H9 (cell line): Measurements from ENCODE around the gene ATP2B2. TPM values are rescaled to one million over a fixed set of nuclear protein-coding genes. Genes with fewer than 3 reads are reported as not detected.

ENCODE experiments used
- DNase-seq: peaks from one replicate; pipeline ENCODE4 v3.0.0-alpha.2; 2017
- H2AFZ ChIP-seq: one replicate; pipeline ENCODE4 v1.6.1; 2013; ENCODE audit warnings: mild to moderate bottlenecking, low read length, control low read depth, moderate library complexity
- H2AK5ac ChIP-seq: 2 replicates; pipeline ENCODE4 v1.6.1; 2013; ENCODE audit warnings: low read length, control low read depth, mixed read lengths; ENCODE audit not compliant: insufficient read length
- H2BK120ac ChIP-seq: one replicate; pipeline ENCODE4 v1.6.1; 2013; ENCODE audit warnings: low read depth, mild to moderate bottlenecking, low read length, control low read depth, inconsistent platforms; ENCODE audit not compliant: poor library complexity, severe bottlenecking
- H2BK12ac ChIP-seq: 2 replicates; pipeline ENCODE4 v1.6.1; 2013; ENCODE audit warnings: low read length, control low read depth, mixed read lengths, low read depth; ENCODE audit not compliant: insufficient read length
- H2BK15ac ChIP-seq: 2 replicates; pipeline ENCODE4 v1.6.1; 2013; ENCODE audit warnings: low read depth, low read length, control low read depth
- H2BK20ac ChIP-seq: one replicate; pipeline ENCODE4 v1.6.1; 2013; ENCODE audit warnings: low read depth, mild to moderate bottlenecking, low read length, control low read depth, inconsistent platforms; ENCODE audit not compliant: poor library complexity, severe bottlenecking
- H2BK5ac ChIP-seq: 2 replicates; pipeline ENCODE4 v1.6.1; 2013; ENCODE audit warnings: low read length, control low read depth, mixed read lengths; ENCODE audit not compliant: insufficient read length
- H3K14ac ChIP-seq: 2 replicates; pipeline ENCODE4 v1.6.1; 2013; ENCODE audit warnings: low read length, control low read depth; ENCODE audit not compliant: insufficient read depth
- H3K18ac ChIP-seq: 2 replicates; pipeline ENCODE4 v1.6.1; 2013; ENCODE audit warnings: low read depth, mild to moderate bottlenecking, mixed read lengths, low read length, control low read depth; ENCODE audit not compliant: insufficient read length
- H3K23ac ChIP-seq: 2 replicates; pipeline ENCODE4 v1.6.1; 2013; ENCODE audit warnings: low read length, control low read depth, mixed read lengths, low read depth; ENCODE audit not compliant: insufficient read length
- H3K23me2 ChIP-seq: 2 replicates; pipeline ENCODE4 v1.6.1; 2013; ENCODE audit warnings: low read depth, mild to moderate bottlenecking, mixed read lengths, low read length, control low read depth; ENCODE audit not compliant: insufficient read length, poor library complexity, severe bottlenecking
- H3K27ac ChIP-seq: 2 replicates; pipeline ENCODE4 v1.5.1; 2013; ENCODE audit warnings: low read length, control low read depth, mixed read lengths, low read depth; ENCODE audit not compliant: insufficient read length
- H3K27me3 ChIP-seq: 2 replicates; pipeline ENCODE4 v1.6.1; 2013; ENCODE audit warnings: low read length, control low read depth, inconsistent platforms; ENCODE audit not compliant: insufficient read depth
- H3K4ac ChIP-seq: 2 replicates; pipeline ENCODE4 v1.6.1; 2013; ENCODE audit warnings: low read depth, mild to moderate bottlenecking, control low read depth, inconsistent platforms, low read length, moderate library complexity
- H3K4me1 ChIP-seq: 2 replicates; pipeline ENCODE4 v1.6.1; 2013; ENCODE audit warnings: low read length, control low read depth, inconsistent platforms; ENCODE audit not compliant: insufficient read depth
- H3K4me2 ChIP-seq: 2 replicates; pipeline ENCODE4 v1.6.1; 2013; ENCODE audit warnings: low read length, control low read depth, mixed read lengths; ENCODE audit not compliant: insufficient read length, insufficient read depth
- H3K56ac ChIP-seq: 2 replicates; pipeline ENCODE4 v1.6.1; 2013; ENCODE audit warnings: low read depth, mild to moderate bottlenecking, mixed read lengths, low read length, control low read depth; ENCODE audit not compliant: insufficient read length
- H3K79me1 ChIP-seq: 2 replicates; pipeline ENCODE4 v1.6.1; 2013; ENCODE audit warnings: low read depth, mild to moderate bottlenecking, moderate library complexity, low read length, control low read depth, inconsistent platforms; ENCODE audit not compliant: insufficient read depth, poor library complexity, severe bottlenecking
- H3K79me2 ChIP-seq: 2 replicates; pipeline ENCODE4 v1.6.1; 2013; ENCODE audit warnings: low read length, control low read depth, inconsistent platforms; ENCODE audit not compliant: insufficient read depth
- H3K9ac ChIP-seq: 2 replicates; pipeline ENCODE4 v1.6.1; 2013; ENCODE audit warnings: low read length, control low read depth, mixed read lengths; ENCODE audit not compliant: insufficient read length; ENCODE audit errors: extremely low read depth
- H3K9me3 ChIP-seq: one replicate; pipeline ENCODE4 v1.6.1; 2013; ENCODE audit warnings: low read depth, low read length, inconsistent platforms; ENCODE audit not compliant: control insufficient read depth
- H3T11ph ChIP-seq: one replicate; pipeline ENCODE4 v1.6.1; 2013; ENCODE audit warnings: mild to moderate bottlenecking, low read length, control low read depth, inconsistent platforms
- H4K20me1 ChIP-seq: one replicate; pipeline ENCODE4 v1.6.1; 2013; ENCODE audit not compliant: control insufficient read depth, insufficient read length, insufficient read depth
- H4K5ac ChIP-seq: 2 replicates; pipeline ENCODE4 v1.6.1; 2013; ENCODE audit warnings: low read depth, mild to moderate bottlenecking, mixed read lengths, low read length, control low read depth; ENCODE audit not compliant: insufficient read length
- H4K8ac ChIP-seq: replicated peaks from 2 replicates; pipeline ENCODE4 v1.6.1; 2013; ENCODE audit warnings: low read length, control low read depth, mixed read lengths, low read depth; ENCODE audit not compliant: insufficient read length
- H4K91ac ChIP-seq: 2 replicates; pipeline ENCODE4 v1.6.1; 2013; ENCODE audit warnings: low read depth, mild to moderate bottlenecking, moderate library complexity, mixed read lengths, low read length, control low read depth; ENCODE audit not compliant: insufficient read length
- H3K27ac Mint-ChIP-seq, 3 experiments: 2 replicates in 2 of 3; 3 replicates in 1 of 3; pipeline ENCODE4 v1.8.0; 2020 to 2021; ENCODE audit warnings: mixed read lengths in 3 of 3, mild to moderate bottlenecking in 1 of 3, moderate library complexity in 1 of 3
- H3K27me3 Mint-ChIP-seq: 2 replicates; pipeline ENCODE4 v1.8.0; 2021; ENCODE audit warnings: low read depth, mild to moderate bottlenecking, moderate library complexity, mixed read lengths
- H3K36me3 Mint-ChIP-seq, 3 experiments: 2 replicates in 2 of 3; 3 replicates in 1 of 3; pipeline ENCODE4 v1.8.0; 2020 to 2021; ENCODE audit warnings: low read depth in 3 of 3, mixed read lengths in 3 of 3; ENCODE audit not compliant: insufficient read depth in 1 of 3
- H3K4me1 Mint-ChIP-seq, 2 experiments: 2 replicates each; pipeline ENCODE4 v1.8.0; 2020; ENCODE audit warnings: mixed read lengths in 2 of 2
- H3K4me3 Mint-ChIP-seq, 2 experiments: 2 replicates in 1 of 2; 3 replicates in 1 of 2; pipeline ENCODE4 v1.8.0; 2020 to 2021; ENCODE audit warnings: mild to moderate bottlenecking in 2 of 2, mixed read lengths in 2 of 2, moderate library complexity in 1 of 2
- H3K9me3 Mint-ChIP-seq, 2 experiments: 2 replicates in 1 of 2; 3 replicates in 1 of 2; pipeline ENCODE4 v1.8.0; 2020; ENCODE audit warnings: mild to moderate bottlenecking in 2 of 2, mixed read lengths in 2 of 2, moderate library complexity in 1 of 2
- CTCF ChIP-seq: fragments of 200-600 bp; sonication (generic); conservative IDR thresholded peaks from 3 replicates; pipeline ENCODE4 v1.8.0; 2021; ENCODE audit warnings: antibody characterized with exemption, mild to moderate bottlenecking
- WGBS: extraction: QIAGEN DNeasy Blood & Tissue Kit; methylation state at CpG from one replicate; pipeline ENCODE4 v1.1.7; 2013; ENCODE audit warnings: missing lambda C conversion rate, low lambda C conversion rate, mixed read lengths; ENCODE audit not compliant: insufficient read length; ENCODE audit errors: extremely low coverage; 5-methylcytosine and 5-hydroxymethylcytosine counted together
- total RNA-seq: library from RNA; stranded (reverse); gene quantifications from 2 replicates; pipeline ENCODE4 v1.2.1, GENCODE V29; 2021

Gene ATP2B2
- total RNA-seq, 1 experiment from 2014 or later, result 0.33 TPM

GRCh38 chr3:10551139-10551538, 45.8 kb upstream of the ATP2B2 start:
- no peak overlapping the region for H2BK120ac ChIP-seq
- H3K4me1 ChIP-seq, result 0 out of 2 replicates have a peak, but pooled peaks cover 3% of the 10 kb centered on the region
- H4K5ac ChIP-seq, result no peak overlapping the region
- H3K4me2 ChIP-seq, result no peak overlapping the region
- H2BK5ac ChIP-seq, result no peak overlapping the region
- no peak overlapping the region for H3K27ac Mint-ChIP-seq
- no peak overlapping the region for H3K9ac ChIP-seq
- TF ChIP-seq CTCF, result no peak
- H2BK15ac ChIP-seq, result no peak overlapping the region
- peaks cover 8% of the 10 kb centered on the region for H3K27me3 Mint-ChIP-seq
- no CpG with 5 or more reads among the region's 9 CpGs for WGBS
- peak; percentile 14 for DNase-seq
- no peak overlapping the region for H3K4ac ChIP-seq
- H3K4me3 Mint-ChIP-seq, result no peak overlapping the region; a peak in 1 of 5 replicates
- H2AK5ac ChIP-seq, result no peak overlapping the region
- no peak overlapping the region for H3K18ac ChIP-seq
- H3K23me2 ChIP-seq, result no peaks in the 10 kb centered on the region
- no peaks in the 10 kb centered on the region for H3K27me3 ChIP-seq
- H3K9me3 ChIP-seq, result no peaks in the 10 kb centered on the region
- no peak overlapping the region for H3K27ac ChIP-seq
- H2AFZ ChIP-seq, result no peak overlapping the region
- H2BK20ac ChIP-seq, result no peak overlapping the region
- no peaks in the 10 kb centered on the region for H3K9me3 Mint-ChIP-seq
- no peaks in the 10 kb centered on the region for H3K79me1 ChIP-seq
- no peak overlapping the region for H2BK12ac ChIP-seq
- H3K23ac ChIP-seq, result no peak overlapping the region
- no peaks in the 10 kb centered on the region for H4K20me1 ChIP-seq
- peaks cover 30 to 47% of the 10 kb centered on the region in 2 experiments for H3K4me1 Mint-ChIP-seq
- no peak overlapping the region for H3K56ac ChIP-seq
- H4K91ac ChIP-seq, result no peak overlapping the region
- no peak overlapping the region for H4K8ac ChIP-seq
- H3K14ac ChIP-seq, result peak overlapping the region; percentile 46; the same call in 1 of the 2 replicates
- H3K79me2 ChIP-seq, result no peaks in the 10 kb centered on the region
- H3T11ph ChIP-seq, result no peak overlapping the region
- no peaks in the 10 kb centered on the region for H3K36me3 Mint-ChIP-seq
